HG03108 (cell line): ENCODE data around the gene NAPG.
"Not testable (repeated sequence)": the region's sequence is repeated elsewhere in the genome, so short reads cannot be mapped to it uniquely, and the experiment has no call there.

ENCODE experiments used
- ATAC-seq: cut with Tn5 transposase; IDR thresholded peaks from one replicate; pipeline ENCODE4 v1.9.1; 2021; ENCODE audit warnings: moderate library complexity; ENCODE audit not compliant: unreplicated experiment

NAPG gene

DNA sequence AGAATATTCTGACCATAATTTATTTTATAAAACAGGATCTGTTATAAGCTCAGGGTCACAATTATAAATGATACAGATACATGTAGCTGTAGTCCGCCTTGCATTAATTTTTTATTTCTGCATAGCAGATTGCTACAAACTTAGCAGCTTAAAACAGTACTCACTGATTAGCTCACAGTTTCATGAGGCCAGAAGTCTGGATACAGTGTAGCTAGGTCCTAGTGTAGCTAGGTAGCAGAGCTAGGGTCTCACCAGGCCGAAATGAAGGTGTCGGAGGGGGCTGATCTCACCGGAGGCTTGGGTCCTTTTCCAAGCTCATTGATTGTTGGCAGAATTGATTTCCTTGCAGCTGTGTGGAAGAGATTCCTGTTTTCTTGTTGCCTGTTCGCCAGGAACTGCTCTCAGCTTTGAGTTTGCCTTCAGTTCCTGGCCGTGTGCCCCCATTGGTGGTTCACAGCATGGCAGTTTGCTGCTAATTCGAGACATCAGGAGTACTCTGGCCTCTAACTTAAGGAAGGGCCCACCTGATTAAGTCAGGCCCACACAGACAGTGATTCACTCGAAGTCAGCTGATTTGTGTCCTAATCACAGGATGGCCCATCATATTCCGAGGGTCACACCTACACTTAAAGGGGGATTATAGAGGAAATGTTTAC, 18.4 kb downstream of the NAPG start:
- no peak for ATAC-seq

DNA sequence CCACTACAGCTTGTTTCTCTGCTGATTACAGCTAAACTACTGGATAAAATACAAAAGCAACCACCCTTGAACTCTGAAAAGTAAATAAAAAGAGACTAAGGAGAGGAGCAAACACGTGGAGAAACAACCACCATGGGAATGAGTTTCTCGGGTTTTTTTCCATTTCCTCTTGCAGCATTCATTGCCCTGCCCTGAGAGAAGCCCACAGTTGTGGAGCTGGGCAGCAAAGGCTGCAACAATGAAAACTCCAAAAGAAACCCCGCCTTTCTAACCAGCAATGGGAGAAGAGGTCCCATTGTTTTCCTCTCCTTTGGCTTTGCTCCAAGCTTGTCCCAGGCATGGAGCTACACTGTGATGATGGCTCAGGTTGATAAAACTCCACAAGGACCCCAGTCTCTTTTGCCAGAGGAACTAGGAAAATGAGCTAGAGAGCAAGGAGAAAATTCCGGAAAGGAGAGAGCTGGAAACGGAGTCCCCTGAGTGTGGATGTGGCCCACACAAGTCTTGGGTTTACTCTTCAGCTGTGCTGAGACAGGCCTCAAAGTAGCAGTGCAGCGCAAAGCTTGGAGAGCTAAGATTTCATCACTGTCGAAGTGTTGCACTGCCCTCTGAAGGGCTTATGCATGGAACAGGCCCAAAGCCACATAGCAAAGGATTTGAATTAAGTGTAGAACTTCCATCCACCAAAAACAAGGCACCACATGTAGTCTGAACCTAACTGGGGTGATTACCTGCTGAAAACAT, 20.9 kb downstream of the NAPG start:
- no peak for ATAC-seq

DNA sequence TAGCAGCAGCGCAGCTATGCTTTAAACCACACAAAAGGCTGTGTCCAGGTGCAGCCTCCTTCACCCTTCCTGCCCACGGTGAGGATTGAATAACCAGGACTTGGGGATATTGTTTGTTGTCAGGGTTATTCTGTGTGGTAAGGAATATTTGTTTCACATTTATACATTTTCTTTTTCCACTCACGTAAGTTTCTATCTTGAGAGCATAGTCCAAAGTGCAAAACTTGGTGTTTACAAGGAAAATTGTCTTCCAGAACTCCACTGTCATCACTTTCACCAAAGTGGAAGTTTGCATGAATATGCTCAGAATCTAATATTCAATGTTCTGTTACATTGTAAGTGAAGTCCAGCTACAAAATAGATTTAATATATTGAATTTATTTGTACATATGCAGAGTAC, 26.4 kb downstream of the NAPG start:
- no peak for ATAC-seq

DNA sequence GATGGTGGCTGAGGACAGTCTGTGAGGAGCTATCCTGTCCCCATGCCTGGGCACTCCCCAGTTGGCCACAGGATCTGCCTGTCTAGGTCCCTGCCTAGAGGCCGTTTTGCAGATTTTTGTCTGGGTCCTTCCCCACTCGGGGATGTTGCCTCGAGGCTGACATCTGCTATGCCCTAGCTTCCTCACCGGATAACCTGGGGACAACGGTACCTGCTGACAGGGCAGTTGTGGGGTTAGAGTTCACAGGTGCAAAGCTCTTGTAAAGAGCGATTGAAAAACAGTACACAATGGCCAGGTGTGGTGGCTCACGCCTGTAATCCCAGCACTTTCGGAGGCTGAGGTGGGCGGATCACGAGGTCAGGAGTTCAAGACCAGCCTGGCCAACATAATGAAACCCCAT, 30.4 kb downstream of the NAPG start:
- ATAC-seq, result not testable (repeated sequence)

DNA sequence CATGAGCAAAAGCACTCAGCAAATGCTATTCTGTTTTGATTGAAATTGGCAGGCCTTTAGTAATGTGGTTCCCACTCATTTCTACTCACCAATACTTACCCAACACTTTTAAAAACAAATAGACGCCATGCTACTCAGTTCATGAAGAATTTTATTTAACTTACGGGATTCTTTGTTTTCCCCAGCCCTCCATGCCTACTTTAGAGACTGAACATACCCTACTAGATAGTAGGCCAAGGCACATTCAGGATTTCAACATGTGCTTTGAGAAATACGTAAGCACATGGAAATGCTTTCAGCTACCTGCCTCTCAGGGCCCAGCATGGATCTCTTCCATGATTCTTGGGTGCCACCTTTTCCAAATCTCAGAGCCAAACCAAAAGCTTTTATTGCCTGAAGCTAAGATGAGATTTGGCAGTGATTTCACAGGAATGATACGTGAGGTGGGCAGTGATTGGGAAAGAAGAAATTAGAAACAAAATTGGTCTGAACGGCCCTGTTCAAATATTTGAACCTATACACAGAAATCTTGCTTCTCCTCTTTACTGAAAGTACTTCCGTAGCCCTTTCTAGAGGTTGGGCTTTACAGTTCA, 31.4 kb downstream of the NAPG start:
- no peak for ATAC-seq

DNA sequence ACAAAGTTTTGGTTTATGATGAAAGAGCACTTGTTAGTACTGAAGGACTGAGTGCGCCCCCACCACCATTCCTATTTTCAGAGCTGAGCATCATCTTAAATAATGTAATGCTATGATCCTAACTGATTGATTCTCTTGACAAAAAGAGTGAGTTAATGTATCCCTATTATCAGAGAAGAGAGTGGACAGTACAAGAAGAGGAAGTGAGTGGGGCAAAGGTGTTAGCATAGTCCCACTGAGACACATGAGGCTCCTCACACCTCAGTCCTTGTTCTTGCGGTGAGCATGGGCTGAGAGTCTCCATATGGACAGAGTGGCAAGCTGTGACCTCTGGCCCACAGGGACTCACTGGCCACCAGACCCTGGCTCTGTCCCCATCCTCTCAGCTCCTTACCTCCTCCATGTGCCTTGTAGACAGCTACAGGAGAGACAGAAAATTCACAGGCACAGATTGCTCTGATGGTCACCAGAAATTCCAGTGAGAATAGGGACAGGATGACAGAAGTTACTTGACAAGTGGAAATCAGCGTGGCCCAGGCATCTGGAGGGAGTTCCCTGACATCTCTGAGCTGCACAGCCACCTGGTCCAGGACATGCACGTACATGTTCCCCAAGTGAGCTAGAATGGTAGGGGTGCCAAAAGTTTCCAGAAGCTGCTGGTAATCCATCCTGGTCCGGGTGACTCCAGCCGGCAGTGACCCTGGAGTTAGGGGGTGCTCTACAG, 32.6 kb downstream of the NAPG start:
- no peak for ATAC-seq

DNA sequence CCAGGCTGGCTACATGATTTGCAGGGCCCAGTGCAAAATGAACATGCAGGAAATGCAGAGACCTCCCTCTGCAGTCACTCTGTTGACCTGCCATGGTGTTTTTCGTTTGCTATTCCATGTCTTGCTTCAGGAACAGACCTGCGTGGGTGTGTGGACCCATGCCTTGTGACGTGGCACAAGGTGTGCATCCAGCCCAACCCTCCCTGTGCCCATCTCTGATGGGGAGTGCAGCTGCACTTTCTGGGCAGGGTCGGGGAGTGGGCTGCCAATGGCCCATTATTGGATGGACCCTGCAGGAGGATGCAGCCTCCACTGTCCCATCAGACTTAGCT, 33.1 kb downstream of the NAPG start:
- no peak for ATAC-seq

DNA sequence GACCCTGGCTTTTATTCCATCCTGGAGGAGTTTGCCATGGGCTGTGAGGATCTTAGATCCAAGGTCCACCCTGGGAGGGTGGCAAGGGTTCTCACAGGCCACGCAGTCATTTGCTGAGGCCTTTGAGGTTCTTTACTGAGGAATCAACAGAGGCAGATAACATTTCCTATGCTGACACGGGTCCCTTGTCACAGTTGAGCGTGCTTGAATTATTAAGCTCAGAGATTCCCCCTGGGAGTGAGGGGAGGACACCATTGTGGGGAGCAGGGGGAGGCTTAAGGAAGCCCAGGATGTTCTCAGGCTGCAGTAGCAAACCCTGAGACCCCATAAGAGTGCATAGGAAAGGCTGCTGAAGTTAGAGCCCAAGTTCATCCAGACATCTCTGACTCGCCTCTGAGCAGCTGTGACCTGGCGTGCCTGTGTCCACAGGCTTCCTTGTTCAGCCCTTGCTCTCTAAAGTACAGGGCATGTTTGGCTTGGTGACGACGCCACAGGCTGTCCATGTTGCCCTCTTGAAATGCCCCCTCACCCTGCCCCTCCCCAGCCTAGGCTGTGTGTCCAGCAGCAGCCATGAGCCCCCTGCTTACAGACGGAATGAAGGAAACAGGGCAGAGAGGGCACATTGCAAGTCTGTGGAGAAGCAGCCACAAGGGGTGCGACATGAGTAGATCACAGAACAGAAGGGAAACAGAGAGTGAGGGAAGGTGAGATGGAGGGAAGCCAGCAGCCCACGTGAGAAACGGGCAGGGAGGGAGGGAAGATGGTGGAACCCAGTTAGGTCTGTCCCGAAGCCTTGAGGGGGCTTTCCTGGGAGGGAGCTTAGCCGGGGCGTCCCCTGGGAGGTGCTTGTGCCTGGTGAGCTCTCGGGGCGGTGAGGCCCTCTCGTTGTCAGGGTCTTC, 34.0 kb downstream of the NAPG start:
- peak; percentile 31 for ATAC-seq

DNA sequence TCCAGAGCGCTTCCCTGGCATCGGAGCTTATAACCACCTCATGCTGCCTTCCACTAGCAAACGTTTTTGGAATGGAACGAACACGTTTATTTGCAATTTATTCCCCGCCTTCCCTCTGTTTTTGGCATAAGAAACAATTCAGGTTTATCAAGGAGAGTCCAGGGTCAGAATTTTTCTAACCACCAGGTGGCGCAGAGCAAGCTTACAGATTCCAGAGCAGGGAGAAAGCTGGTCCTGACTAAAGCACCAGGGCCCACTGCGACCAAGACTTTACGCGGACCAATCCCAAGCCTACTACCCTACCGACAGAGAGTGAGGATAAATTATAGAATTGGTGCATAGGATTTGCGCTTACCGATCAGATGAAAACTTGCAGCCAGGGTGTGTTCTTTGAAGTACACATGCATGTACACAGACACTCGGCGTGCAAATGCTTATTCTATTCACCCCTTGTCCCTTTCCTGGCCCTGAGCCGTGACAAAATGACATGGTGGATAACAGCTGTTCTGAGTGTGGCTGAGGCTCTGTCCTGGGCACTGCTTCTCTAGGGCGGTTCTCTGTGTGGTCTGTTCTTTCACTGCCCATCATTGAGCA, 34.7 kb downstream of the NAPG start:
- peak; percentile 60 for ATAC-seq

DNA sequence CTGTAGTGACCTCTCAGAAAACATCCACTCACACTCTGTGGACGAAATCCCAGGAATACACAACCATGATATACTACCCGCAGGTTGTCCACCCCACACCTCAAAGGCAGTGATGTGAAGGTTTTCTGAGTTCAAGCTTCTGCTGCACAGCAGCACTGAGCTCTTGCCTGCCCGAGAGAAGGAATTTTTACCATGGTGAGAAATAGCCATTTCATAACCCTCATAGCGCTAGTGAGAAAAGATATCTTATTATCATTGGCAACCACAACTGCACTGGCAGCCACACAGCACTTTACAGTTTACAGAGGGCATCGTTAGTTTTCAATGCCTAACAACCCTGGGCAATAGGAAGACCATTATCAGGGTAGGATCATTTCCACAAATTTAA, 36.9 kb downstream of the NAPG start:
- no peak for ATAC-seq

DNA sequence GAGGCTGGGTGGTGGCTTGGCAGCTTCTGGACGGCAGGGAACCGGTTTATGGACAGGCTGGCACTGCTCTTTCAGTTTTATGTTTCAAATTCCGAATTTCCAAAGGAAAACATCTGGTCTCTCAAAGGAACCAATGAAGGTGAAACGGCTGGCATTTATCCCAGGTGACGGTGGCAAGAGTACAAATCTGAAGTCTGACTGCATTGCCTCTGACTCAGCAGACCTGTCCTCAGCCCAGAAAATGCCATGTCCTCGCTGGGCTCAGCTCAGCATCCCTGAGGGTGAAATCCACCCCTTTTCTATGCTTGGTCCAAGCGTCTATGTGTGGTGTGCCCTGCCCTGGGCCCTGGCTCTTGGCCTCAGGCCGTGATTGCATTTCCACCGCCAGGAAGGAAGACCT, 38.1 kb downstream of the NAPG start:
- ATAC-seq, result no peak

DNA sequence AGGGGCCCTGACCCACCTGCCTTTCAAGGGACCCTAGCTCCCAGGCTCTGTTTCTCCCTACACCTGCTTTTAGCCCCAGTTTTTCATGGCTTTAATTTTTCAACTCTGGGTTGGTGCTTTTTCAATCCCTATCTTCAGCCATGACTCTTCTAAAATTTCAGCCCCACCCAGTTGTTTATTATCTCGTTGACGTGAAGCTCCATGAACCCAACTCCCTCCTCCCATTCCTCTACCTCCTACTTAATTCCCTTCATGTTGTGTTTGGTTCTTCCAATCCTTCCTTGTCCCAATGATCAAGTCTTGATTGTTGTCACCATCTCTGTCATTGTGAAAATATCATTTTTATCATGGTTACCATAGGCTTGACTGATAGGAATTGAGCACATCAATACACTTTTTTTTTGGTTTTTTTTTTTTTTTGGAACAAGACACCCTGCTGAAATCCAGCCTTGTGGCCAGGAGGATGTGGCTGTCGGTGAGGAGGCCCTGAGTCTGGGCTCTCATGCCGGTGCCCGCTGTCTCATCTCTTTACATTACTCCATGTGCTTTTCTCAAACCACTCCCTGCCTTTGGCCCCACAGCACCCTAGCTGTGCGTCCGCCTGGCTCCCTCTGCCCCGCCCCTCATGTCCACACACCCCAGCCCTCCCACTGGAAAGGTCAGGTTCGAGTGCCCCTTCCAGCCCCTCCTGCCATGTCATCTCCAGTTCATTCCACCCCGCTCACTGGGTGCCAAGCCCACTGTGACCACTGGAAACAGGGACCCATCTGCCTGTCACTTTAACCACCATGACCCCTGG, 39.3 kb downstream of the NAPG start:
- ATAC-seq, result no peak

DNA sequence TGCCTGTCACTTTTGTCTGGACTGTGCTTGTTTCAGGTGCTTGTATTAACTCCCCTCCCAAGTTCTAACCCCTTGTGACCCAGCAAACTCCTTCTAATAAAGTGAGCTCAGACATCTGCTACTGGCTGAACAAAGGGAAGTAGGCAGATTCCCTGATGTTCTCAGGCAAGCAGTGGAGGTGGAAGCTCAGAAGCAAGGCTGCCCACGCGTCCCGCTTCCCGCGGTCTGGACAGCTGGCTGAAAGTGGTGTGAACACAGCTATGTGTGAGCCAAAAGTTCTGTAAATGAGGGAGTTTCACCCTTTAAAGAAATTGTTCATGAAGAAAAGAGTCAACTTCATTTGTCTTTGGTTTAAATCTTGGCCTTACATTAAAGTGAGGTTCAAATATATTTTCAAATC, 40.0 kb downstream of the NAPG start:
- no peak for ATAC-seq

DNA sequence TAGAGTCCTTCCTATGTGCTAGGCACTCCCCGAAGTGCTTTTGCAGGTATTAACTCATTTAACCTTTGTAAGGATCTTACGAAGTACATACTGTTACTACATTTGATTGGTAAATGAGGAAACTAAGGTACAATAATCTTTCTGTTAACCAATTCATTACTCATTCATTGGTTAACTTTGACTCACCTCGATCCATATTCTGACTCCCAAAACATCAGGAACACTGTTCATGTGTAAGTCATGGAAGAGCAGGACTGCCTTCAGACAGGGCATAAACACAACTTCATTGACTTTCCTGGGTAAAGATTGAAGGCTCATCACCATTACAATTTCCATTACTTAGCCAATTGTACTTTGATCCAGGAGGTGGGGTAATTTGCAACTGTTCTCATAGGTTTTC, 40.6 kb downstream of the NAPG start:
- ATAC-seq, result no peak

DNA sequence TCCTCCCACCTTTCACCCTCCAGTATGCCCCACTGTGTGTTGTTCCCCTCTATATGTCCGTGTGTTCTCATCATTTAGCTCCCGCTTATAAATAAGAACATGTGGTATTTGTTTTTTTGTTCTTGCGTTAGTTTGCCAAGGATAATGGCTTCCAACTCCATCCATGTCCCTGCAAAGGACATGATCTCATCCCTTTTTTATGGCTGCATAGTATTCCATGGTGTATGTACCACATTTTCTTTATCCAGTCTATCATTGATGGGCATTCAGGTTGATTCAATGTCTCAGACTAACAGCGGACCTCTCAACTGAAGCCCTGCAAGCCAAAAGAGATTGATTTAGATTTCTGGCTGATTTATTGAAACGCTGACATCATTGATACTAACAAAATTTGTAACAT, 44.1 kb downstream of the NAPG start:
- ATAC-seq, result not testable (repeated sequence)

DNA sequence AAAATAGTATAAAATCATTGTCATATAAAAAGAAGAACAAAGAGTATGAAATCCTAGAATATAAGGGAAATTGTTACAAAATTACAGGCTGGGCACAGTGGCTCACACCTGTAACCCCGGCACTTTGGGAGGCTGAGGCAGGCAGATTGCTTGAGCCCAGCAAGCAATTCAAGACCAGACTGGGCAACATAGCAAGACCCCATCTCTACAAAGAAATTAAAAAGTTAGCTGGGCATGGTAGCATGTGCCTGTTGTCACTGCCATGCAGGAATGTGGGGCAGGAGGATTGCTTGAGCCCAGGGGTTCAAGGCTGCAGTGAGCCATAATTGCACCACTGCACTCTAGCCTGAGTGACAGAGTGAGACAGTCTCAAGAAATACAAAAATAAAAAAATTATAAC, 44.8 kb downstream of the NAPG start:
- ATAC-seq, result no peak

DNA sequence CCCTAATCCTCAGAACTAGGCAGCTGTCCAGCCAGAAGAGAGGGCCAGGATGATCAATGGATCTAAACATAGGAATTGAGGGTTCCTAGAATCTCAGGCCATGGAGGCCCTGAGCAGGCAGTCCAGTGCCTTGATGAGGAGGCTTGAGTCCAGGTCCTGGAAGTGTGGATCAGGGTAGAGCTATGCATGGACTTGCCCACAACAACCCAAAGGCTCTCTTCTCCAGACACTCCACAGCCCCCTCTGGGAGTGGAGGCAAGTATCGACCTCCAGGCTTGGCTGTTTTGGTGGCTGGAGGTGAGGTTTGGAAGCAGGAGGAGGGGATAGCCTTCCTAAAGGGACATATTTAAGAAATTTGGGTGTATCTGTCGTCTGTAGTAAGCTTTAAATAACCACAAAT, 45.7 kb downstream of the NAPG start:
- ATAC-seq, result no peak

DNA sequence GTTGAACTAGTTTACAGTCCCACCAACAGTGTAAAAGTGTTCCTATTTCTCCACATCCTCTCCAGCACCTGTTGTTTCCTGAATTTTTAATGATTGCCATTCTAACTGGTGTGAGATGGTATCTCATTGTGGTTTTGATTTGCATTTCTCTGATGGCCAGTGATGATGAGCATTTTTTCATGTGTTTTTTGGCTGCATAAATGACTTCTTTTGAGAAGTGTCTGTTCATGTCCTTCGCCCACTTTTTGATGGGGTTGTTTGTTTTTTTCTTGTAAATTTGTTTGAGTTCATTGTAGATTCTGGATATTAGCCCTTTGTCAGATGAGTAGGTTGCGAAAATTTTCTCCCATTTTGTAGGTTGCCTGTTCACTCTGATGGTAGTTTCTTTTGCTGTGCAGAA, 47.4 kb downstream of the NAPG start:
- ATAC-seq, result not testable (repeated sequence)

DNA sequence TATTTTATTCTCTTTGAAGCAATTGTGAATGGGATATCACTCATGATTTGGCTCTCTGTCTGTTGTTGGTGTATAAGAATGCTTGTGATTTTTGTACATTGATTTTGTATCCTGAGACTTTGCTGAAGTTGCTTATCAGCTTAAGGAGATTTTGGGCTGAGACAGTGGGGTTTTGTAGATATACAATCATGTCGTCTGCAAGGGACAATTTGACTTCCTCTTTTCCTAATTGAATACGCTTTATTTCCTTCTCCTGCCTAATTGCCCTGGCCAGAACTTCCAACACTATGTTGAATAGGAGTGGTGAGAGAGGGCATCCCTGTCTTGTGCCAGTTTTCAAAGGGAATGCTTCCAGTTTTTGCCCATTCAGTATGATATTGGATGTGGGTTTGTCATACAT, 48.6 kb downstream of the NAPG start:
- ATAC-seq, result not testable (repeated sequence)
